Measurements from ENCODE around the gene FAM240B.

FAM240B gene

DNA sequence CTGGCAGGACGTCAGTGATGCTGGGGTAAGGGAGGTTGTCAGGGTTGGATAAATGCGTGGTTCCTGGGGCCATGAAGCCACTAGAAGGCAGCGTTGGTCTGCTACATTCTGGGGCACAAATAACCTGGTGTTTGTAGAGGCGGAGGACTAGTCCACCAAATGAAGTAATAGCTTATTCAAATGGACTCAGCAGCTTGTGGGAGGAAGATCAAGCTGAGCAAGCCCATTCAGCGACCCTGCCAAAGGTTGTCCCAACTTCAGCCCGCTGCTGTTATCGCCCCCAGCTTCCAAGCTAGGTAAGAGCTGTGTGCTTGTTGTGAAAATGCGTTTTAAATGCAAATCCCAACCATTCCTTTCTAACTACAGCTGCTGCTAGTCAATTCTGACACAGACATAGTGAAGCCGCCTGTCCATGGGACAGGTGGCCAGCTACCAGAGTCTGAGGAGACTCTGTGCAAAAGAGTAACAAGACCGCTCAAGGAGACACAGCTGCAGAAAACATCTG, 7.6 kb upstream of the FAM240B start:
- Histone ChIP-seq H3K4me3 (ENCODE audit: low read length) (no peak overlapping the region), H3K4me1 (ENCODE audit: insufficient read depth, low read length) (no peaks in the 10 kb centered on the region), H3K9me3 (ENCODE audit: low read length) (no peaks in the 10 kb centered on the region), H3K36me3 (ENCODE audit: insufficient read depth, low read length) (no peaks in the 10 kb centered on the region), H3K27me3 (ENCODE audit: insufficient read depth, low read length) (no peaks in the 10 kb centered on the region), H2AFZ (ENCODE audit: low read depth, low read length) (no peak overlapping the region)

DNA sequence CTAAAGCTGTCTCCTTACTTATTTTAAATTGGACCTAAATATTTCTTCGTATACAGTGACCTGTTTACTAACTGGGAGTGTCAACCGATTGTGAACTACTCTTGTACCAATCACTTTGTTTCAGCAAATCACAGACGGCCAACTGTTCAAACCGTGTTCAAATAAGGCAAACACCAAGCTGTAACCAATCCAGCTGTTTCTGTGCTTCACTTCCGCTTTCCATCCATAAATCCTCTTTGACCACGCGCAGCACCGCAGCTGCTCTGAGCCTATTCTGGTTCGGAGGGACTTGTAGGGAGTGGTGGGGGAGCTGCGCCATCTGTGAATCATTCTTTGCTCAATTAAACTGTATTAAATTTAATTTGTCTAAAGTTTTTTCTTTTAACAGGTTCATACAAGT, 4.8 kb upstream of the FAM240B start:
- no peak overlapping the region for H3K4me3 ChIP-seq (ENCODE audit: low read length)
- no peaks in the 10 kb centered on the region for H3K4me1 ChIP-seq (ENCODE audit: insufficient read depth, low read length)
- H2AFZ ChIP-seq (ENCODE audit: low read depth, low read length): no peak overlapping the region
- no peaks in the 10 kb centered on the region for H3K9me3 ChIP-seq (ENCODE audit: low read length)
- H3K27me3 ChIP-seq (ENCODE audit: insufficient read depth, low read length): no peaks in the 10 kb centered on the region
- H3K36me3 ChIP-seq (ENCODE audit: insufficient read depth, low read length): no peaks in the 10 kb centered on the region

DNA sequence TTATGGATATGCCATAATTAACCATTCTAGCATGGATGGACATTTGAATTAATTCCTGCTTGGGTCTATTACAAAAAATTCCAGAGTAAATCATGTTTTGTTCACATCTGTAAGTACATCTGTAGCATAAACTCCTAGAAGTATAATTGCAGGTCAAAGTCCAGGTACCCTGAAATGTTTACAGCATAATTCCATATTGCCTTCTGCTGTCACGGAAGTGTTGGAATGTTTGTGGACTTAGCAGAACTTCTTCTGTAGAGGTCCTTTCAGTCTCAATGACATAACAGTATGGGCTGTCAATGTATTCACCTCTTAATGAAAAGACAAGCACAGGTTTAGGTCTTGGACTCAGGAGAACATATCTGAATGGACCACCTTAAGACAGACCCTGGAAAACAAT, 1.8 kb downstream of the FAM240B start:
- H3K4me1 ChIP-seq (ENCODE audit: insufficient read depth, low read length): no peaks in the 10 kb centered on the region
- no peaks in the 10 kb centered on the region for H3K27me3 ChIP-seq (ENCODE audit: insufficient read depth, low read length)
- H3K4me3 ChIP-seq (ENCODE audit: low read length): no peak overlapping the region
- H3K9me3 ChIP-seq (ENCODE audit: low read length): no peaks in the 10 kb centered on the region
- no peak overlapping the region for H2AFZ ChIP-seq (ENCODE audit: low read depth, low read length)
- H3K36me3 ChIP-seq (ENCODE audit: insufficient read depth, low read length): no peaks in the 10 kb centered on the region

DNA sequence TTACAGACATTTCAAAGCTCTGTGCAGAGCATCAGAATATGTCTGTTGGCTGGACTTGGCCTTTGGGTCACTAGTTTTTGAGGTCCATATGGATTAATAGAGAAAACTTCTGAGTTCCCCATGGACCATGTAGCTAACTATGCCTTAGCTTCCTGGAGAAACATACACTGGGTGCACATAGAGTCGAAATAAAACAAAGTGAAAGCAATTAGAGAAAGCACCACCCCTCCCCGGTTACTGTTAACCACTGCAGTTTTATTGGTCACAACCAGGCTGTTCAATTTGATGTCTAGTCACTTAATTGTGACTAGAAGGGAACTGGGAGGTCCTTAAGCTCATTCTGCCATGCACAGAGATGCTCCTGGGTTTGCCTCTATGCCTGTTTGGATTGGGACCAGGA, 4.2 kb downstream of the FAM240B start:
- no peaks in the 10 kb centered on the region for H3K9me3 ChIP-seq (ENCODE audit: low read length)
- H3K27me3 ChIP-seq (ENCODE audit: insufficient read depth, low read length): no peaks in the 10 kb centered on the region
- no peak overlapping the region for H2AFZ ChIP-seq (ENCODE audit: low read depth, low read length)
- H3K4me3 ChIP-seq (ENCODE audit: low read length): no peak overlapping the region
- no peaks in the 10 kb centered on the region for H3K36me3 ChIP-seq (ENCODE audit: insufficient read depth, low read length)
- H3K4me1 ChIP-seq (ENCODE audit: insufficient read depth, low read length): no peaks in the 10 kb centered on the region

DNA sequence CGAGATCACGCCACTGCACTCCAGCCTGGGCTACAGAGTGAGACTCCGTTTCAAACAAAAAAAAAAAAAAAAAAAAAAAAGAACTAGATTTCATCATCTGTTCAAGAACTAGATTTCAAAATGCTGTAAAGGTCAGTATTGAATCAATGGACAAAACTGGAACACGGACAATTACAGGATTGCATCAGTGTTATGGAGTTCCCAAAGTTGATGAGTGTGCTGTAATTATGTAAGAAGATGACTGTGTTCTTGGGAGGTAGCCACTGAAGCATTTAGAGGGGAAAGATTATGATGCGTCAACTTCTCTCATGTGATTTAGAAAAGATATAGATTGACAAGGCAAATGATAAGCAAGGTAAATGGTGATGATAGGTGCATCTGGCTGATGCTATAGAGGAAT, 6.5 kb downstream of the FAM240B start:
- H3K9me3 ChIP-seq (ENCODE audit: low read length): no peaks in the 10 kb centered on the region
- H2AFZ ChIP-seq (ENCODE audit: low read depth, low read length): no peak overlapping the region
- no peaks in the 10 kb centered on the region for H3K4me1 ChIP-seq (ENCODE audit: insufficient read depth, low read length)
- H3K36me3 ChIP-seq (ENCODE audit: insufficient read depth, low read length): no peaks in the 10 kb centered on the region
- no peak overlapping the region for H3K4me3 ChIP-seq (ENCODE audit: low read length)
- no peaks in the 10 kb centered on the region for H3K27me3 ChIP-seq (ENCODE audit: insufficient read depth, low read length)

DNA sequence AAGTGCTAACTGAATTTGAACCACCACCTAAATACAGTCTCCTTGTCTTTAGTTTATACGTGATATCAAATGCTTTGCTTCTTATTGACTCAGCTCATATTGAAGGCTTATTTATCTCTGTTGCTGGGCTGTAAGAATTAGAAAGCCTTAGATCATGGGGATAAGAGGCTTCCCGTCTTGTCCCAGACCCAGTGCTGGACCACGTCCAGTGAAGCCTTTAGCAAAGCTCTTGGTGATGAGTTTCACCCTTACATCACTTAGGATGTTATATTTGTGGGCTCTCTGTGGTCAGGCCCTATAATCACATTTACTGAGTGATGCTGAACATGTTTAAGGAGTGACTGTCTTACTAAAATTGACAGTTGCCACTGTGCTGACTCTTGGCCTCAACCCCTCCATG, 11.2 kb downstream of the FAM240B start:
- Histone ChIP-seq H3K4me3 (ENCODE audit: low read length) (no peak overlapping the region), H3K9me3 (ENCODE audit: low read length) (no peaks in the 10 kb centered on the region), H3K36me3 (ENCODE audit: insufficient read depth, low read length) (no peaks in the 10 kb centered on the region), H3K27me3 (ENCODE audit: insufficient read depth, low read length) (no peaks in the 10 kb centered on the region), H3K4me1 (ENCODE audit: insufficient read depth, low read length) (no peaks in the 10 kb centered on the region), H2AFZ (ENCODE audit: low read depth, low read length) (no peak overlapping the region)

DNA sequence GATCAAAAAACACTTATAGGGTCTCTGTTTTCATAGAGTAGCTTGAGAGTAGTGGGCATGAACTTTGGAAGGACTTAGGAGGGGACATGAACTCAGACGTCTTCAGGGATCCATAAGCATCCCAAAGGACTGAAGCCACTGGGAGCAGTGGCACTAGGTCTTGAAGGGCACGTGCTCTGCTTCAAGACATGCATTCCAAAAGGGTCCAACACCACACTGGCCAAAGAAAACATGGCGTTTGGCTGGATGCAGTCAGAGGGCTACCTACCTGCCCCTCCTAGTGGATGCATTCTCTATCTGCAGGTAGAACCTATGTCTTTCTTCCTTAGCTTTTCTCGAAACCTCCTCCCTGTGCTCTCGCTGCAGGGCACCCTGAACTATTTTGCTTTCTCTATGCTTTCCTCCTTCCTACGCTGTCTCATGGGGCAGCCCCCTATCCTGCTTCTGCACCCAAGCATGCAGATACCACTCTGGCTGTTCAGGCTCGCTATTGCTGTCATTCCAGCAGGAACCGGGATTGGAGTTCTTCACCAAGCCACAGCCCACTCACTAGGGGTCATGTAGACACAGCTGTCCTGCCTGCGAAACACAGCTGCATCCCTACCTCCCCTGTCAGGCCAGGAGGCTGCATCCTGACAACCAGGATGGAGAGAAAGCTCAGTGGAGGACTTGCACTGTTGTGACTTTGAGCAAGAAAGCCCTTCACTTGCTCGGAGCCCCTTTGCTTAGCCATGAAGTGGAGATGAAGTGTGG, 11.9 kb downstream of the FAM240B start:
- no peaks in the 10 kb centered on the region for H3K4me1 ChIP-seq (ENCODE audit: insufficient read depth, low read length)

DNA sequence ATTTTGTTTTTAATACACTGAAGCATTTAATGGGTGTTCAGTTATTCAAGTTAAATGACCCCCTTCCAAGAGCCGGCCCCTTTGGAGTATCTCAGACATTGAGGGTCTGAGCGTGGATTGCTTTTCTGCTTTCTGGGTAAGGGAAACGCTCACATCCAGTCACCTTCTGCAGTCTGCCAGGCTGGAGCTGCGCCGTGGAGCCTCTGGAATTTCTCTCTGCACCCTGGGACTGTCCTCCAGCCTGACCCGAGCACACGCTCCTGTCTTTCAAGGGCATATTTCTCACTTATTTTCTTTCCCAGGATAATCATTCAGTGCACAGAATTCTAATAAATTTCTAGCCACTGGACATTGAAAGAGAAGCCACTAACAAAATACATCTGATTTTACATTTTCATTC, 13.4 kb downstream of the FAM240B start:
- Histone ChIP-seq H2AFZ (ENCODE audit: low read depth, low read length) (no peak overlapping the region), H3K4me1 (ENCODE audit: insufficient read depth, low read length) (no peaks in the 10 kb centered on the region), H3K36me3 (ENCODE audit: insufficient read depth, low read length) (no peaks in the 10 kb centered on the region), H3K9me3 (ENCODE audit: low read length) (no peaks in the 10 kb centered on the region), H3K4me3 (ENCODE audit: low read length) (no peak overlapping the region), H3K27me3 (ENCODE audit: insufficient read depth, low read length) (no peaks in the 10 kb centered on the region)

More for the DNA sequence above, 11.9 kb downstream of the FAM240B start:
- no peak overlapping the region for H2AFZ ChIP-seq (ENCODE audit: low read depth, low read length)
- H3K4me3 ChIP-seq (ENCODE audit: low read length): no peak overlapping the region
- no peaks in the 10 kb centered on the region for H3K27me3 ChIP-seq (ENCODE audit: insufficient read depth, low read length)
- no peaks in the 10 kb centered on the region for H3K9me3 ChIP-seq (ENCODE audit: low read length)
- H3K36me3 ChIP-seq (ENCODE audit: insufficient read depth, low read length): no peaks in the 10 kb centered on the region

DNA sequence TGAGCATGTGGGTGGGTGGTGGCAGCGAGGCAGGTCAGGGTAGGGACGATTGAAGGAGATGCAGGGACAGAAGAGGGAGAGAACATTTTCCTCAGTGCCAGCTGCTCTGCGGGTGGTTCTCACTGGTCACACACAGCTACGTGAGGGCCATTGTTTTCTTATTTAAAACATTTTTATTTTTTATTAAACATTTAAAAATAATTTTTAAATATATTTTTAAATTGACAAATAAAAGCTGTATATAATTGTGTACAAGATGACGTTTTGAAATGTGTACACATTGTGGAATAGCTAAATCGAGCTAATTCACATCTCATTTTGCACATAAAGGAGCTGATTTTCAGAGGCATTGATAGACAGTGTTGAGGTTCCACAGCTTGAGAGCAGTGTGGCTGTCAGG, 14.0 kb downstream of the FAM240B start:
- Histone ChIP-seq H3K4me1 (ENCODE audit: insufficient read depth, low read length) (no peaks in the 10 kb centered on the region), H3K9me3 (ENCODE audit: low read length) (no peaks in the 10 kb centered on the region), H3K4me3 (ENCODE audit: low read length) (no peak overlapping the region), H3K27me3 (ENCODE audit: insufficient read depth, low read length) (no peaks in the 10 kb centered on the region), H2AFZ (ENCODE audit: low read depth, low read length) (no peak overlapping the region), H3K36me3 (ENCODE audit: insufficient read depth, low read length) (no peaks in the 10 kb centered on the region)

DNA sequence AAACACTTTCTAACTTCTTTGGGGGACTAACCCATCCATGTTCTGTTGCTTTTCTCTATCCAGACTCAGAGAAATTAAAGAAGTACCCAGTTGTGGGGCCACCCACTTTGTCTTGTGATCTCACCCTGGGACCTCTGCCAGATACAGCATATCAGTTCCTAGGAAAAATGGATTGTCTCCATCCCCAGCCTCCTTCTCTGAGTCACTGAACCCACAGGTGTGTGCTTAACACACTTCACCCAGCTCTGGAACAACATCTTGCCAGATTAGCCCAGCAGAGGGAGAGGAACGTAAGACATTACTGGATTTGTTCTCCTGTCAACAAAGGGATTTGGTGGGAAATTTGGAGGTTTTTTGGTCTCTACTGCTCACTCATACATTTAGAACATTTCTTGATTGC, 19.2 kb downstream of the FAM240B start:
- Histone ChIP-seq H3K9me3 (ENCODE audit: low read length) (no peaks in the 10 kb centered on the region), H3K27me3 (ENCODE audit: insufficient read depth, low read length) (no peaks in the 10 kb centered on the region), H3K4me1 (ENCODE audit: insufficient read depth, low read length) (no peaks in the 10 kb centered on the region), H2AFZ (ENCODE audit: low read depth, low read length) (no peak overlapping the region), H3K36me3 (ENCODE audit: insufficient read depth, low read length) (no peaks in the 10 kb centered on the region), H3K4me3 (ENCODE audit: low read length) (no peak overlapping the region)

DNA sequence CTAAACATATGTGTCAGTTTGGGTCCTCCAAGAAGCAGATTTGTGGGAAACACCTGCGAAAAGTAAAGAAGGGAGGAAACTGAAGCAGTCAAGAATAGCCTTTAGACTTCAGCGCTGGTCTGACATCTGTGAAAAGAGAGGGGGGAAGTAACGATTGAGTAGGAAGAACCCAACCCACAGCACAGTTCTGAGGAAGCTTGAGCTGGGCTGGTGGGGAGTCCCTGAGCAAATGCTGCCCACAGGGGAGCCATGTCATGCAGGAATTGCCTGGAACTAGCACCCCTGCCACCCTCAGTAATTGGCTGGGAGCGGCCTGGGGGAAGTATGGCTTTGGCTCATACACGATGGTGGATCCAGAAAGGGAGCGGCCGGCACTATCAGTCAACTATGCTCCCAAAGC, 20.6 kb downstream of the FAM240B start:
- Histone ChIP-seq H3K4me1 (ENCODE audit: insufficient read depth, low read length) (no peaks in the 10 kb centered on the region), H3K9me3 (ENCODE audit: low read length) (no peaks in the 10 kb centered on the region), H3K4me3 (ENCODE audit: low read length) (no peak overlapping the region), H2AFZ (ENCODE audit: low read depth, low read length) (no peak overlapping the region), H3K27me3 (ENCODE audit: insufficient read depth, low read length) (no peaks in the 10 kb centered on the region), H3K36me3 (ENCODE audit: insufficient read depth, low read length) (no peaks in the 10 kb centered on the region)

DNA sequence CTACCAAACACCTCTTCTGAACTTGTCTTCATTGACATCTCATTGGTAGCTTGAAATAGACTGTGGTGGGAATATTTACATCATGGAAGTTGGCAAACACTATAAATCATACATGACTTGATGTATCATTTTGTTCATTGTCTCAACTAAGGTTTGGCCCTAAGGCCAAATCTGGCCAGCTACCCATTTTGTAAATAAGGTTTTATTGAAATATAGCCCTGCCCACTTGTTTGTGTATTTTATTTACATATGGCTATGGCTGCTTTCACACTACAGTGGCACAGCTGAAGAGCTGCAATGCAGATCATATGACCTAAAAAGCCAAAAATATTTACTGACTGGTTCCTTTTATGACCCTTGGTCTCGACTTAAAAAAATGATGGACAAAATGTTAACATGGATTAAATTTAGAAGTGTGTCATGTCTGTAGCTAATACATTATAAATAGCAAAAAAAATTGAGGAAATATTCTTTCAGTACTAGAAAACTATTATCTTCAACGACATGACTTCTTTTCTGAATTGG, 22.1 kb downstream of the FAM240B start:
- Histone ChIP-seq H3K4me3 (ENCODE audit: low read length) (no peak overlapping the region), H3K36me3 (ENCODE audit: insufficient read depth, low read length) (no peaks in the 10 kb centered on the region), H3K4me1 (ENCODE audit: insufficient read depth, low read length) (no peaks in the 10 kb centered on the region), H2AFZ (ENCODE audit: low read depth, low read length) (no peak overlapping the region), H3K9me3 (ENCODE audit: low read length) (no peaks in the 10 kb centered on the region), H3K27me3 (ENCODE audit: insufficient read depth, low read length) (no peaks in the 10 kb centered on the region)

DNA sequence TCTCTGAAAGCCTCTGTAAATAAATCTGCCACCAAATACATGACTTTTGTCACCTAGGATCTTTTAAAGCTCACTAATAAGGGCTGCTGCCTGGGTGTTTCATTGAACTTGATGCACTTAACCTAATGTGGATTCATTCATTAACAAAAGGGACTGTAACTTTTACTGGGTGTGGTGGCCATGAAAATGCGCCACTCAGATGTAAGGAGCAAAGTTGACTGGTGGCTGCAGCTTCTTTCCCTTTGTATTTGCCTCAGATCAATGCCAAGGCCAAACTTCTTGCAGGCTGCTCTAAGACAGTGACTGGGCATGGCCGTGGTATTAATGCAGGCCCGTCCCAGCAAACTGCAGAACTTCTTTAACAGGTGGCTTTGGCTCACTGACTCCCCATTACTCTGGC, 22.9 kb downstream of the FAM240B start:
- H3K4me1 ChIP-seq (ENCODE audit: insufficient read depth, low read length): no peaks in the 10 kb centered on the region
- H3K4me3 ChIP-seq (ENCODE audit: low read length): no peak overlapping the region
- no peaks in the 10 kb centered on the region for H3K27me3 ChIP-seq (ENCODE audit: insufficient read depth, low read length)
- H3K9me3 ChIP-seq (ENCODE audit: low read length): no peaks in the 10 kb centered on the region
- no peaks in the 10 kb centered on the region for H3K36me3 ChIP-seq (ENCODE audit: insufficient read depth, low read length)
- H2AFZ ChIP-seq (ENCODE audit: low read depth, low read length): no peak overlapping the region

DNA sequence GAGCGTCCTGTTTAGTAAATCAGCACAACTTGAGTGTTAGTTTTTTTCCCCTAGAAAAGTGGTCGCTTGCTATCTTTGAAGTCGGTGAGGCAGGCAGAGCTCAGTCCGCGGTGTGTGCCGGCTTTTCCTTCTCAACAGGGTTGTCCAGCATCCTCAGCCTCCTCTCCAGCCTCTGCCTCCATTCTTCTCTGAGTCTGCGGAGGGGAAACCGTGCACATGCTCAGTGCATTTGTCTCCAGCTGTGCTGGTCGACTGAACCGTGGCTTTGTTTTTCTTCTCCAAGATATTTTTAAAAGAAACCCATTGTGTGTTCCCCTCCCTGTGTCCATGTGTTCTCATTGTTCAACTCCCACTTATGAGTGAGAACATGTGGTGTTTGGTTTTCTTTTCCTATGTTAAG, 25.3 kb downstream of the FAM240B start:
- H3K4me3 ChIP-seq (ENCODE audit: low read length): no peak overlapping the region
- H3K9me3 ChIP-seq (ENCODE audit: low read length): no peaks in the 10 kb centered on the region
- no peaks in the 10 kb centered on the region for H3K36me3 ChIP-seq (ENCODE audit: insufficient read depth, low read length)
- H3K4me1 ChIP-seq (ENCODE audit: insufficient read depth, low read length): peaks cover 11% of the 10 kb centered on the region
- no peaks in the 10 kb centered on the region for H3K27me3 ChIP-seq (ENCODE audit: insufficient read depth, low read length)
- no peak overlapping the region for H2AFZ ChIP-seq (ENCODE audit: low read depth, low read length)
